Chondrocyte (in vitro differentiated cells): Measurements from ENCODE around the gene GUSB. TPM values are rescaled to one million over a fixed set of nuclear protein-coding genes. Genes with fewer than 3 reads are reported as not detected.
"Not testable (repeated sequence)": the region's sequence is repeated elsewhere in the genome, so short reads cannot be mapped to it uniquely, and the experiment has no call there.

Experiments
- DNase-seq: peaks from one replicate; pipeline ENCODE4 v3.0.0; 2021; ENCODE audit warnings: mixed read lengths, low spot score
- H3K27ac Mint-ChIP-seq: one replicate; pipeline ENCODE4 v1.8.0; 2021; ENCODE audit warnings: mild to moderate bottlenecking, moderate library complexity, mixed read lengths; ENCODE audit not compliant: unreplicated experiment
- H3K27me3 Mint-ChIP-seq: 2 replicates; pipeline ENCODE4 v1.8.0; 2021; ENCODE audit warnings: low read depth, mixed read lengths
- H3K36me3 Mint-ChIP-seq: 2 replicates; pipeline ENCODE4 v1.8.0; 2021; ENCODE audit warnings: low read depth, mixed read lengths
- H3K4me1 Mint-ChIP-seq: 2 replicates; pipeline ENCODE4 v1.8.0; 2021; ENCODE audit warnings: low read depth, mild to moderate bottlenecking, mixed read lengths
- H3K4me3 Mint-ChIP-seq: one replicate; pipeline ENCODE4 v1.8.0; 2021; ENCODE audit warnings: mild to moderate bottlenecking, moderate library complexity, mixed read lengths; ENCODE audit not compliant: unreplicated experiment
- H3K9me3 Mint-ChIP-seq: 2 replicates; pipeline ENCODE4 v1.8.0; 2021; ENCODE audit warnings: low read depth, mixed read lengths
- CTCF ChIP-seq: fragments of 200-600 bp; sonication (generic); IDR thresholded peaks from 2 replicates; pipeline ENCODE4 v1.5.0; 2021; ENCODE audit warnings: antibody characterized with exemption, mild to moderate bottlenecking, moderate library complexity
- long read RNA-seq: library from polyadenylated mRNA; stranded (forward); transcript quantifications from one replicate; pipeline ENCODE4 v2.0.0, GENCODE V29; 2021
- total RNA-seq: library from RNA; stranded (reverse); gene quantifications from 3 replicates; pipeline ENCODE4 v1.2.1, GENCODE V29; 2021

Gene GUSB
- 27.3 to 33.9 TPM (median 29.9 TPM) in 3 replicates for total RNA-seq
- long read RNA-seq, transcript GUSB-201 (12 exons, 2,300 nt), result major isoform, 52 of 109 reads
- long read RNA-seq, partial matches to known transcripts, result 15 of 109 reads
- long read RNA-seq, other reads (novel, unspliced or antisense), result 42 of 109 reads

GRCh38 chr7:65981965-65982792 lies at the start of gene GUSB:
Gene GUSB, minus strand, starts transcription at chr7:65982213. Its CDS starts 30 bp downstream, at chr7:65982183.
- peak within 1 kb of the TSS; percentile 73 for H3K4me3 Mint-ChIP-seq
- peak; percentile 97 for DNase-seq
- H3K9me3 Mint-ChIP-seq, result no peaks in the 10 kb centered on the region
- peaks cover 2% of the 10 kb centered on the region for H3K36me3 Mint-ChIP-seq
- H3K27me3 Mint-ChIP-seq, result no peaks in the 10 kb centered on the region
- peaks cover 11% of the 10 kb centered on the region for H3K4me1 Mint-ChIP-seq
- H3K27ac Mint-ChIP-seq, result peak within 1 kb of the TSS; percentile 74
- no peak for TF ChIP-seq CTCF

GRCh38 chr7:66028342-66028741 lies 46.3 kb upstream of the GUSB start:
- H3K4me1 Mint-ChIP-seq, H3K9me3 Mint-ChIP-seq, H3K27me3 Mint-ChIP-seq, H3K4me3 Mint-ChIP-seq, H3K27ac Mint-ChIP-seq, DNase-seq, H3K36me3 Mint-ChIP-seq: not testable (repeated sequence)

GRCh38 chr7:66016131-66016461 lies 34.1 kb upstream of the GUSB start:
- H3K4me3 Mint-ChIP-seq, result no peak overlapping the region
- H3K27me3 Mint-ChIP-seq, result peaks cover 6% of the 10 kb centered on the region
- H3K36me3 Mint-ChIP-seq, result no peaks in the 10 kb centered on the region
- DNase-seq, result no peak
- no peak overlapping the region for H3K27ac Mint-ChIP-seq
- H3K9me3 Mint-ChIP-seq, result no peaks in the 10 kb centered on the region
- peaks cover 4% of the 10 kb centered on the region for H3K4me1 Mint-ChIP-seq
- TF ChIP-seq CTCF, result no peak

GRCh38 chr7:66015440-66016130 lies 33.6 kb upstream of the GUSB start:
- peaks cover 4% of the 10 kb centered on the region for H3K4me1 Mint-ChIP-seq
- no peaks in the 10 kb centered on the region for H3K36me3 Mint-ChIP-seq
- TF ChIP-seq CTCF, result no peak
- peaks cover 4% of the 10 kb centered on the region for H3K27me3 Mint-ChIP-seq
- no peak overlapping the region for H3K27ac Mint-ChIP-seq
- H3K4me3 Mint-ChIP-seq, result no peak overlapping the region
- H3K9me3 Mint-ChIP-seq, result no peaks in the 10 kb centered on the region
- DNase-seq, result no peak

GRCh38 chr7:66013938-66014337 lies 31.9 kb upstream of the GUSB start:
- Mint-ChIP-seq H3K27ac (no peak overlapping the region), H3K9me3 (no peaks in the 10 kb centered on the region), H3K36me3 (no peaks in the 10 kb centered on the region), H3K4me3 (no peak overlapping the region), H3K4me1 (peaks cover 4% of the 10 kb centered on the region), H3K27me3 (peaks cover 4% of the 10 kb centered on the region)
- no peak for DNase-seq
- peak; percentile 70 for TF ChIP-seq CTCF
